Stimulated activated effector memory CD8-positive, alpha-beta T cell treated with anti-CD3 and anti-CD28 coated beads, Interleukin-12 subunit alpha, Interleukin-12 subunit beta, amount 100 ng/mL, for 72 hours (primary cell): ENCODE results near the gene CLBA1.

Experiments
- ATAC-seq: fragments of 150-1000 bp; cut with Tn5 transposase; 2 replicates; pipeline ENCODE4 v1.10.0; 2021
- DNase-seq, 2 donors: peaks; one replicate each; pipeline ENCODE4 v3.0.0; 2021 to 2022; ENCODE audit warnings: low spot score in 2 of 2
- H3K27ac Mint-ChIP-seq: one replicate; pipeline ENCODE4 v1.8.0; 2022; ENCODE audit warnings: mild to moderate bottlenecking, mixed read lengths
- H3K36me3 Mint-ChIP-seq: one replicate; pipeline ENCODE4 v1.8.0; 2022; ENCODE audit warnings: mild to moderate bottlenecking, mixed read lengths
- H3K4me1 Mint-ChIP-seq: one replicate; pipeline ENCODE4 v1.8.0; 2022; ENCODE audit warnings: mixed read lengths
- H3K4me3 Mint-ChIP-seq: one replicate; pipeline ENCODE4 v1.8.0; 2022; ENCODE audit warnings: mild to moderate bottlenecking, mixed read lengths
- H3K9me3 Mint-ChIP-seq: one replicate; pipeline ENCODE4 v1.8.0; 2022; ENCODE audit warnings: mixed read lengths

The CLBA1 gene

DNA sequence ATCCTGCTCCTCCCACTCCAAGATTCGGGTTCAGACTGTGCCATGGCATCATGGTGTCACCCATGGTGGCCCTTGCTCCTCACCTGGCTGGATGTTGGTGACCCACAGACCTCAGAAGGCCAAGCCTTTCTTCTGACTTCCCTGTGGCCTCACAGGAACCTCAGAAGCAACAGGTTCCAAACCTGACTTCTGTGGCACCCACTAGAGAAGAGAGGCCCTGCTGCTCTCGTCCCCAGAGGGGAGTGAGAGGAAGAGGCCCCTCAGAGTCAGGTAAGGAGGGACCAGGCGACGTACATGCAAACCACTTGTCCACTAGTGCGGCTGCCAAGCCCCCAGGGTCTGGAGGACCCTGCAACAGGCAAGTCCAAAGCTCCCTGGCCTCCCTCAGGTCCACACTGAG is 10.4 kb downstream of the CLBA1 start:
- Mint-ChIP-seq H3K9me3 (no peaks in the 10 kb centered on the region), H3K36me3 (peaks cover 11% of the 10 kb centered on the region), H3K4me3 (no peak overlapping the region), H3K27ac (no peak overlapping the region), H3K4me1 (no peaks in the 10 kb centered on the region)
- DNase-seq (no peak), ATAC-seq (no peak)

DNA sequence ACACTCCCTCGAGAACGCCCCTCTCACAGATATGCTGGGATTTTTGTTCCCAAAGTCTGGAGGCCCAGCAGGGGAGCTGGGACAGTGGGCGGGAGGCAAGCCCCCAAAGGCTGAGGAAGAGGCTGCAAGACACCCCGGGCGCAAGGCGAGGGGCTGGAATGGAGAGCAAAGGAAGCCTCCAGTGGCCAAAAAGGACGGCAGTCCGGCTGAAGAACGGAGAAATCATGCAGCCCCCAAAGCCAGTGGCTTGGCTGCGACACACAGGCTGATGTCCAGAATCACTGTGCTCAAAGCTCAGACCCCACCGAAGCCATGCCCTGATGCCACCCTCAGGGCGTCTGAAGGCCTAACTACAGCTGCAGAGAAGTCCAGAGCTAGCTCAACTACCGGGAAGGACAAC is 10.9 kb downstream of the CLBA1 start:
- no peaks in the 10 kb centered on the region for H3K9me3 Mint-ChIP-seq
- ATAC-seq (no peak), DNase-seq (no peak)
- H3K36me3 Mint-ChIP-seq: peaks cover 11% of the 10 kb centered on the region
- H3K4me3 Mint-ChIP-seq: no peak overlapping the region
- no peaks in the 10 kb centered on the region for H3K4me1 Mint-ChIP-seq
- H3K27ac Mint-ChIP-seq: no peak overlapping the region

DNA sequence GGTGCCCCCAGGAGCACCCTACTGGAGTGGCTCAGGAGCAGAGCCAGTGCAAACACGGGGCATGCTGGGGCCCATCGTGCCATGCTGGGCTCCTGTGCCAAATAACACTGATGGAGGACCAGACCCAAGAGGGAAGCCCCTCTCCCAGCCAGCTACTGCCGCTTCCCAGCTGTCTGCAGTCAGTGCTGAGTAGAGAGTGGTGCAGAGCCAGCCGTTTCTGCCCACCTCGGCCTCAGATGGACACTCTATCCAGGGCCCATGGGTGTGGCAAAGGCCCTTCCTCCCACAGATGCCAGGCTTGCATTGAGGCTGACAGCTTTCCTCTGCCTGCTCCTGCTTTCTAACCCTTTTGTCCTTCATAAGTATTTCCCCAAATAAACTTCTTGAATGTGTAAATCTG is 13.2 kb downstream of the CLBA1 start:
- no peaks in the 10 kb centered on the region for H3K4me1 Mint-ChIP-seq
- no peaks in the 10 kb centered on the region for H3K9me3 Mint-ChIP-seq
- H3K27ac Mint-ChIP-seq: no peak overlapping the region
- ATAC-seq (no peak), DNase-seq (no peak)
- no peak overlapping the region for H3K4me3 Mint-ChIP-seq
- H3K36me3 Mint-ChIP-seq: peaks cover 5% of the 10 kb centered on the region

DNA sequence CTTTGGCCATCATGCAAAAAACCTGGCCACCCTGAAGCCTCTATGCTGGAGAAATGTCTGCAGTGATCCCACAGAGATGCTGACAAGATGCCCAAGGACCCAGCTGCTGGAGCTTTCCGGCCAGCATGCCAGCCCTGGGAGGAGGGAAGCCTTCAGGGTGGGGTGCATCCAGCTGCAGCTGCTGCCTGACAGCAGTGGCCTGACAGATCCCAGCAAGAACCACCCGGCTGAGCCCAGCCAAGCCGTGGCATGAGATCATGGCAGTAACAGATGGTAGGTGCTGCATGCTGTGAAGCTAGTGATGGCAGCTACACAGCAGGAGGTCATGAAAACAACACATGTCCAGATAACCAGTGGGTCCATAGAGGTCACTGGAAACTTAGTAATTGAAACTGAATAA is 13.8 kb downstream of the CLBA1 start:
- Mint-ChIP-seq H3K9me3 (no peaks in the 10 kb centered on the region), H3K4me1 (no peaks in the 10 kb centered on the region)
- no peak for ATAC-seq

DNA sequence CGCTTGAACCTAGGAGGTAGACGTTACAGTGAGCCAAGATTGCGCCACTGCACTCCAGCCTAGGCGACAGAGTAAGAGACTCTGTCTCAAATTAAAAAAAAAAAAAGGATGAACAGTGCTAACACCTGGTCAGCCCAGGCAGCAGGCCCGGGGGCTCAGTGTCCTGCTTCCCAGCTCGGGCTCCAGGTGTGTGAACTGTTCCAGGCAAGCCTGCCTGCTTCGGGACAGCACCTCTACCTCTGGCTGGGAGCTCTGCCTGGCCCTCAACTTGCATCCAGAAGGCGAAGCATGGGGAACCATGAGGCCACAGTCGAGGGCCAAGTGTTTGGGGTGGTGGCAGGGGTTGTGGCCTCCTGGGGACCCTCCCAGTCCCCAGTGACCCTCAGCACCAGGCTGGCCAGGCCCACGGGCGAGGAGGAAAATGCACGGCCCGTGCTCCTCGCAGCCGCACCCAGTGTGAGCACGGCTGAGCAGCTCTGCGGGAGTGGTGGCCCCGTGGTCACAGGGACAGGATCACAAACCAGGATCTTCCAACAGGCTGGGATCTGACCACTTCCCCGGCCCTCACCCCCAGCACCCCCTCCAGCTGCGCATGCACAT is 19.8 kb downstream of the CLBA1 start:
- ATAC-seq: peak; percentile 37
- DNase-seq: no peak
- Mint-ChIP-seq H3K4me1 (no peaks in the 10 kb centered on the region), H3K27ac (peak overlapping the region; percentile 68), H3K4me3 (no peak overlapping the region), H3K36me3 (peaks cover 49% of the 10 kb centered on the region), H3K9me3 (no peaks in the 10 kb centered on the region)

More for the DNA sequence above, 13.8 kb downstream of the CLBA1 start:
- DNase-seq: no peak
- H3K27ac Mint-ChIP-seq: no peak overlapping the region
- H3K36me3 Mint-ChIP-seq: peaks cover 5% of the 10 kb centered on the region
- no peak overlapping the region for H3K4me3 Mint-ChIP-seq

DNA sequence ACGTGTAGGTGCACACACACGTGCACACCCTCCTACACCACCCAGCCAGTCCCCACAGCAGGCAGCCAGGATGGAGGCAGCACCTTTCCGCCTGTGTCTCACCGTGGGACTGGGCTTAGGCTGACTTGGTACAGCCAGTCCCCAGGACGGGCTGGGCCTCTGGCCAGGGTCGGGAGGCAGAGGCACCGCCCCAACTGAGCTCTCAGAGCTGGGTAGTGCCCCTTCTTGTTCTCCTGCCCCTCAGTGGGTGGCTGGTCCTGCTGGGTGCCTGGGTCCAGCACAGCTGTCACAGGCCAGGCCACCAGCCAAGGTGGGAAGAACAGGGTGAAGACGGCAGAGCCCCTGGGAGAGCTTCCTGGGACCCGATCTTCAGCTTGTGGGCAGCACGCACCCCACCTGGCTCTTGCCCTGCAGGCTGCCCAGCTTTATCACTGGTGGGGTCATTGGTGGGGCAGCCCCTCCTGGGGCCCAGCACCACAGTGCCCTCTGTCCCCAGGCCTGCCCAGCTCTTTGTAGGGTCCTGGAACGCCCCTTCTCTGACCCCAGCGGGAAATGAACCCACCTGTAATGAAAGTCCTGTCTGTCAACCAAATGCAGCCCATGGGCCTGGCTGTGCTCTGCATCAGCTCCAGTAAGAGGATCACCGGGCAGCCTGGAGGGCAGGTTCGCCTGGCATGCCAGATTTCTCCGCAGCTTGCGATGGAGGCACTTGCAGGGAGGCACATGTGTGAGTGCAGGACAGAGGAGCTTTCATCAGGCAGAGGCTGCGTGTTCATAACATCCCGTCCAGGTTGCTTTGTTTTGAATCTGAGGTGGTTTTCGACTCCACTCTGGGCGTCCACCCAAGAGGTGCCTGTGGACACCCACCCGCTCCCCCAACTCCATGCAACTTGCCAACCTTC is 20.6 kb downstream of the CLBA1 start:
- peak; percentile 37 for ATAC-seq
- H3K4me1 Mint-ChIP-seq: no peaks in the 10 kb centered on the region
- peak overlapping the region; percentile 68 for H3K27ac Mint-ChIP-seq
- H3K9me3 Mint-ChIP-seq: no peaks in the 10 kb centered on the region
- no peak for DNase-seq
- H3K4me3 Mint-ChIP-seq: no peak overlapping the region
- H3K36me3 Mint-ChIP-seq: peaks cover 56% of the 10 kb centered on the region

DNA sequence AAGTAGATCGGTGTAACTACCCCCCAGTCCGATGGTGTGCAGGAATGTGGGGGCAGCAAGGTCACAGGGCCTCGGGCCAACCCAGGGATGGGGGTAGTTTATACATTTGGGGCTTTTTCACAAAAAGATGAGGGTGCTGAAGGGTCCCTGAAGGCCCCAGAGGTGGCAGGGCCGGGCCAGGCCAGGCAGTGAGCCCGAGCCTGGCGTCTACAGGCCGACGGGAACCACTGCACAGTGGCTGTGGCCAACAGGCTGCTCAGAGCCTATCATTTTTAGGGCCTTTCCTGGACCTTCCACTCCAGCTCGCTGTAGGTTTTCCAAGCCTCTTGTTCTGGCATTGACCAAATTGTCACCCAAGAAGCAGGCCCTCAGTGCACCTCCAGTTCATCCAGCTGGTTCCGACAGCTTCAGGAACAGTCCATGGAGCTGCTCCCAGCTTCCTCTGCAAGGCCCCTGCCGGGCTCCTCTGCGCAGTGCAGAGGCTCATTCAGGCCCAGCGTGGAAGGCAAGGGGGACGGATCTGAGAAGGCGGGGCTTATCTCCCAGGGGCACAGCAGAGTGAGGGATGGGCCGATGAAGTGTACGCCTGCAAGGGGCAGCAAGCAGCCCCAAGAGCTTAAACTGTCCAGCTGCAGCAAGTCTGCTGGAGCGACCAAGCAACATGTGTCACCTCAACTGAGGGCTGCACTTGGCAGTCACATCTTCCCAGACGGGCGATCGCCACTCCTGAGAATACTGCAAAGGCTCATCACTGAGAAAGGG is 21.4 kb downstream of the CLBA1 start:
- no peak for DNase-seq
- no peaks in the 10 kb centered on the region for H3K9me3 Mint-ChIP-seq
- peaks cover 3% of the 10 kb centered on the region for H3K4me1 Mint-ChIP-seq
- peak overlapping the region; percentile 68 for H3K27ac Mint-ChIP-seq
- no peak for ATAC-seq
- no peak overlapping the region for H3K4me3 Mint-ChIP-seq
- H3K36me3 Mint-ChIP-seq: peaks cover 65% of the 10 kb centered on the region

DNA sequence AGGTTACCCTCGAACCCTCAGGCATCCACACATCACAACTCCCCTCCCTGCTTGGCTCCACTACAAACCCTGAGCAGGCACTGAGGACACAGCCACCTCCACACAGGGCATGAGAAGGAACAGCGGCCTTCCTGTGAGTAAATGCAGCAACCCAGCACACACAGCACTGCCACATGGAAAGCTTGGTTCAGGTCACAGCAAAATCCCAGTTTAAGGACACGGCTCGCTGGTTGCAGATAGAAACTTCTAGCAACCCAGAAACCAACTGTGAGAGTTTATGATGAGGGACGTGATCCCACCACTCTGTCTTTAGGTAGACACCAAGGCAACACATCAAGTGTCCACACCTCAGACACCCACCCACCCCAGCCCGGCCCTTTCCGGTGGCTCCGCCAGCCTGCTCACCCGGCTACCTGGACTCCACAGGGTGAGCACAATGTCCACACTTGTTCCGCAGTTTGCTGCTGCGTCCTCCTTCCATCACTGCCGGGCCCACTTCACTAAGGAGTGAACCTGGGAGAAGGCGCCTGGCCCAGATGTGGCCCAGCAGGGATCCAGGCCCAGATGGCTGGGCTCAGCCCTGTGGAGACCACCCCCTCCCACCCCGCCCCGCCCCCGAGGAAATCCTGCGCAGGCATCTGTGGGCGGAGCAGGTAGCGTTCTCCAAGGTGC is 22.1 kb downstream of the CLBA1 start:
- H3K9me3 Mint-ChIP-seq: no peaks in the 10 kb centered on the region
- H3K4me1 Mint-ChIP-seq: peaks cover 10% of the 10 kb centered on the region
- H3K36me3 Mint-ChIP-seq: peaks cover 72% of the 10 kb centered on the region
- H3K4me3 Mint-ChIP-seq: no peak overlapping the region
- no peak overlapping the region for H3K27ac Mint-ChIP-seq
- peak; percentile 6 for ATAC-seq
- no peak for DNase-seq

DNA sequence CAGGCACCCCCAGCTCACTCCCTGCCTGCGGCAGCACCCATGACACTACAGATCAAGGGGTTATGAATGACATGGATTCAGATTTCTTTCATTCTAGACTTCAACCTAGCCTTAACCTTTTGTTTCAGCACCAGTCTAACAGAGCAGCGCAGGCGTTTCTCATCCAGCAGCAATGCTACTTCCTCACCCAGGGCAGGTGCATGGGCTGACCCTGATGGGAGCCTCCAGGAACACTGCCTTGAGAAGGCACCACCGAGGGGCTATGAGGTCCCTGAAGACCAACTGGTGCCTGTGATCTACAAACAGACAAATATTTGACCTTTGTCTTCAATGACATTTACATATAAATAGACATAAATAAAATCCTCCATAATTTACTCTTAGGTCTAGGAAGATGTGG is 24.5 kb downstream of the CLBA1 start:
- DNase-seq (no peak), ATAC-seq (no peak)
- Mint-ChIP-seq H3K36me3 (peaks cover 84% of the 10 kb centered on the region), H3K4me1 (peaks cover 34% of the 10 kb centered on the region), H3K4me3 (no peak overlapping the region), H3K27ac (no peak overlapping the region), H3K9me3 (no peaks in the 10 kb centered on the region)

DNA sequence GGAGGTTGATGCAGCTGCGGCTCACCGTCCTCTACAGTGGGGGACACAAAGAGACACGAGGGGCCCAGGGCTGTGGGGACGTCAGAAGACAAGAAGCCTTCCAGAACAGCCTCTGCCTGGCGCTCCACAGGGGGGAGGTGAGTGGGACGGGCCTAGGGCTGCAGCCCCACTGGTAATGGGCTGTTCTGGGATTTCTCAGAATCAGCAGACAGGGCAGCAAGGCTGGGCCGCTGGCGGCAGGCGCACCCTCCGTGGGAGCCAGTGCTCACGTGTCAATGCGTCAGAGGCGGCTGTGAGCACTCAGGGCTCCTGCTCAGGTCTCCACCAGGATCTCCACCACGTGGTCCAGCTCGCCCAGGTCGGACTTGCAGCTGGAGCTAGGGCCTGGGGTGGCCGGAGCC is 25.3 kb downstream of the CLBA1 start:
- DNase-seq (no peak), ATAC-seq (no peak)
- Mint-ChIP-seq H3K4me1 (peaks cover 42% of the 10 kb centered on the region), H3K36me3 (peaks cover 86% of the 10 kb centered on the region), H3K4me3 (no peak overlapping the region), H3K9me3 (no peaks in the 10 kb centered on the region), H3K27ac (no peak overlapping the region)

DNA sequence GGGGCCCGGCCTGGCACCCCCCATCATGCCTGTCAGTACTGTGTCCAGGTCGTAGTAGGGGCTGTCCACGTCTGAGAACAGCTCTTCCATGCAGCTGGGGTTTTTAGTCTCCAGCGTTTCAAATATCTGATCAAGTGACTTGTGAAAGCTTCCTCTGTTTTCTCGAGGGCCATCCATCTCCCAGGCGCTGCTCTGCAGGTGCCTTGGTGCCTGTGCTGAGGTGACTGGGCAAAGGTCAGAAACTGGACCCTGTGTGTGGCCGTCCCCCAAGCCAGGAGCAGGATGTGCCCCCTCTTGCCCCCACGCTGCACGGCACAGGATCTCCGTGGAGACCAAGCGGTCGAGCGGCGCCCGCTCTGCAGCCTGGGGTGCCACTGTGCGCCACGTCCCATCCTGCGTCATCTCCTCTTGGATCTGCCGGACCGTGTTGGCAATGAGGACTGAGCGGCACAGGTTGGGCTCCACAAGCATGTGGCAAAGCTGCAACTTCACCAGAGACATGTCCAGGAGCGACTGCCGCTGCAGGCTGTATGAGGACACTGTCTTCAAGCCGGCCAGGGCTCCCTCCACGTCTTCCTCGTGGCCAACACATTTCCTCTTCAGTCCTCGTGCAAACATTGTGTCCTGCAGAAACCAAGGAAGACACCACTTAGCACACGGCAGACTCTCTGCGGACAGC is 25.9 kb downstream of the CLBA1 start:
- DNase-seq (no peak), ATAC-seq (no peak)
- Mint-ChIP-seq H3K4me1 (peaks cover 48% of the 10 kb centered on the region), H3K9me3 (no peaks in the 10 kb centered on the region), H3K4me3 (no peak overlapping the region), H3K36me3 (peaks cover 86% of the 10 kb centered on the region), H3K27ac (peak overlapping the region; percentile 37)

DNA sequence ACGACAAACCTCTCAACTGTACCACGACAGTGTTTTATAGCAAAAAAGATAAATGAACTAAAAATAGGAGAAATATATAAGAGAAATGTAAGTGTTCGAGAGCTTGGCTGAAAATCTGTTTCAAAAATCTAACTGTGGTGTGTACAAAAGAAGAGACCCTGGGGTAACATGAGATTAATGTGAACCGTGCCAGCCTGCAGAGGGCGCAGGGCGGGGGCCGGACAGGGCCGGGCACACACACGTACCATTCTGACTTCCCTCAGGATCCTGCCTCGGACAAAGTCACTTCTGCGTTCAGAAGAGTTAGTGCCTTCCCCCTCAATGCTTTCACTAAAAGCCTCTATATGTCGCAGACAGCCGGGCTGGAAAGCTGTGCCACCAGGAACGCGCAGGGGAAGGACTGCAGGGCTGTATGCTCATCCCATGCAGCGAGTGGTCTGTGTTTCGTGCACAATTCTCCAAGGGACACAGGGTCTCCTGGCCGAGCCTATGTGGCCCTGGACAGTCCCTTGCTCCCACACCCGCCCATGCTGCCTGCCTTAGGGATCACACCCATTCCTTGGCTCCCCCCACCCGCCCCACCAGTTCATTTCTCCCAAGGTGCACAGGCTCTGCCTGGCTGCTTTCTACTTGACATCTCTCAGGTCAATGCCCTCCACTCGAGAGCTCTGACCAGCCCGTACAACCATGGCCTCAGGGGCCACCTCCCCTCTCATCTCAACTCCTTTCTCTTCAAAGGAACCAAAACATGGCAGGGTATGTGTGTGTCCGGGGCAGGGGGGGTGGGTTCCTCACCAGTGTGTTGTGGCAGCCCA is 26.8 kb downstream of the CLBA1 start:
- peaks cover 86% of the 10 kb centered on the region for H3K36me3 Mint-ChIP-seq

DNA sequence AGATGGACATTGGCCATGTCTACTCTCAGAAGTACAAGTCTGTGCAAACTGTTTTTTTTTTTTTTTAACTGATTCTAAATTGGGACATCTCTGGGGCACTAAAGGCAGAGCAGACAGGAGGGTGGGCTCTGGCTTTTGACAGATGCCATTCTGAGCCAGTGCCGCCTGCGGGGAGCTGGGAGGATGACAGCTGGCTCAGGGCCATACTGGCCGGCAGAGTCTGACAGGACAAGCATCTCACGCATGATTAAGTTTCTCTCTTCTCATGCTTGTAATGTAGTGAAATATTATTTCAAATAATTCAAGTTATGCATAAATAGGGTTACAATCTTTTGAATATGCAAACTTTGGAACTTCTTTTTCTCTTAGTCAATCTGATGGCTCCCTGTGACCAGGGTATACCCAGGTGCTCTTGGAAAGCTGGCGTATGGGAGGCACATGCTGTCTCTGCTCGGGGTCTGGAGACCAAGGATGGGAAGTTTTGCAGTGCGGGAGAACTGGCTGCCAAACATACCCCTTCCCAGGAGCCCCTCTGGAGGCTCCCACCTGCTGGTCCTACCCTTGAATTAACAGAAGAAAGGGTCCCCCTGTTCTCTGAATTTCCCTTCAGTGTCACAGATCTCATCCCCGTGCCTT is 27.7 kb downstream of the CLBA1 start:
- ATAC-seq (no peak), DNase-seq (no peak)
- Mint-ChIP-seq H3K4me3 (peak overlapping the region; percentile 97), H3K4me1 (peaks cover 62% of the 10 kb centered on the region), H3K36me3 (peaks cover 88% of the 10 kb centered on the region), H3K27ac (peak overlapping the region; percentile 88), H3K9me3 (no peaks in the 10 kb centered on the region)

More for the DNA sequence above, 26.8 kb downstream of the CLBA1 start:
- Mint-ChIP-seq H3K27ac (peak overlapping the region; percentile 88), H3K4me3 (no peak overlapping the region), H3K9me3 (no peaks in the 10 kb centered on the region), H3K4me1 (peaks cover 54% of the 10 kb centered on the region)
- ATAC-seq (no peak), DNase-seq (no peak)

DNA sequence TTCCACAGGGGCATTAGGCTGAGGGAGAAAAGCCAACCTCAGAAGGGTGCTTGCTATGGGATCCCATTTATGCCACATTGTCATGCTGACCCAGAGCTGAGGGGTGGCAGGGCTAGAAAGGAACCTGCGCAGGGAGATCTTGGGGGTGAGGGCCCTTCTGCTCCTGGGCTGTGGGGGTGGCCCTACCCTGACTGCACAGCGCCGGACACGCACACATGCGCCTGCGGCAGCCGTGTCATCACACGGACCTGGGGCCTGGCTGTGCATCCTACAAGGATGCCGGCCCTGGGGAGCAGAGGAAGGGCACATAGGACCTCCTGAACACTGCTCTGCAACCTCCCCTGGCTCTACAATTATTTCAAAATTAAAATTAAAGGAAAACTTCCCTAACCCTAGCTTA is 28.4 kb downstream of the CLBA1 start:
- no peak for ATAC-seq
- peaks cover 88% of the 10 kb centered on the region for H3K36me3 Mint-ChIP-seq
- H3K27ac Mint-ChIP-seq: peak overlapping the region; percentile 88
- peaks cover 70% of the 10 kb centered on the region for H3K4me1 Mint-ChIP-seq
- H3K9me3 Mint-ChIP-seq: no peaks in the 10 kb centered on the region
- no peak for DNase-seq
- H3K4me3 Mint-ChIP-seq: peak overlapping the region; percentile 97
